ENCODE measurements around the gene STYXL2.

- TF ChIP-seq CTCF (IDR thresholded peaks at IDR 0.05; ENCODE audit: low read length), result no peak
- no peak for TF ChIP-seq EZH2 (IDR thresholded peaks at IDR 0.05; ENCODE audit: borderline replicate concordance, low read length)
These were observed 38.6 kb downstream of the STYXL2 start for GRCh38 chr1:167132301-167133010.

Measured in OCI-LY1 (cell line).